ENCODE results near the gene CTSF.
A peak's percentile ranks its signal among the peaks of the same experiment; 100 is the strongest.
"Not testable (repeated sequence)": the region's sequence is repeated elsewhere in the genome, so short reads cannot be mapped to it uniquely, and the experiment has no call there.

CTSF gene

DNA sequence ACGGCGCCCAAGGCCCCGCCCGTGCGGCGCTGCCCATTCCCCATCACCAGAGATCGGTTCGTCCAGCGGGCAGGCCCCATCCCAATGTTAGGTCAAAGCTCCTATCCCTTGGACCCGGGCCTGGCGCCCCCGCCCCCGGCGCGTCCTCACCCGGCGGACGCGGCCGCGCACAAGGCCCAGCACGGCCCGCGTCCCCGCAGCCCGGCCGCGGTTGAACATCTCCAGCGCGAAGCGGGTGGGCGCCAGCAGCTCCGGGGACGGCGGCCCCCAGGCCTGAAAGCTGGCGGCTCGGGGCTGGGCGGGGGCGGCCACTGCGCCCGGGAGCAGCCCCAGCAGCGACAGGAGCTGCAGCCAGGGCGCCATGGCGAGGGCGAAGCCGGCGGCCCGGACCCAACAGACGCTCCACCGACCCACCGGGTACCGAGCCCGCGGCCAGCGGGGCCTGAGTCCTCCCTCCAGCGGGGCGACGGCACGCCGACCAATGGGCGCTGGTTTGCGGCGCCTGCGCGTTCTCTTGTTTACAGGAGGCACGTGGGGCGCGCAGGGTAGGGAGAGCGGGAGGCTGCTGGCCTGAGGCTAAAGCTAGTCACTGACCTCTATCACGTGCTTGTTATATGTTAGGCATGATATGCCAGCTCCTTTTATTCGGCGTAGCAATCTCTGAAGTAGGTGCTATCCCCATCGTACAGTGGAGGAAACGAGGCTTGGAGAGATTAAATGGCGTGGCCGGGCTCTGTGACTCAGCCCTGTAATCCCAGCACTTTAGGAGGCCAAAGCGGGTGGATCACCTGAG is at the start of gene CTSF:
CTSF (minus strand) TSS at position 483 of the 793 bp plus-strand sequence; CDS start at position 363, 120 bp downstream.
- peak; percentile 74 to 92 for DNase-seq

GRCh38 chr11:66617155-66617834 is 48.9 kb upstream of the CTSF start:
- DNase-seq, result no peak

GRCh38 chr11:66616379-66617154 is 48.2 kb upstream of the CTSF start, which contains the start of gene RBM14:
RBM14 (plus strand) TSS chr11:66616630; CDS start chr11:66616721, 91 bp downstream.
- peak; percentile 97 to 98 for DNase-seq

GRCh38 chr11:66614073-66614472 is 45.7 kb upstream of the CTSF start:
- no peak for DNase-seq

DNA sequence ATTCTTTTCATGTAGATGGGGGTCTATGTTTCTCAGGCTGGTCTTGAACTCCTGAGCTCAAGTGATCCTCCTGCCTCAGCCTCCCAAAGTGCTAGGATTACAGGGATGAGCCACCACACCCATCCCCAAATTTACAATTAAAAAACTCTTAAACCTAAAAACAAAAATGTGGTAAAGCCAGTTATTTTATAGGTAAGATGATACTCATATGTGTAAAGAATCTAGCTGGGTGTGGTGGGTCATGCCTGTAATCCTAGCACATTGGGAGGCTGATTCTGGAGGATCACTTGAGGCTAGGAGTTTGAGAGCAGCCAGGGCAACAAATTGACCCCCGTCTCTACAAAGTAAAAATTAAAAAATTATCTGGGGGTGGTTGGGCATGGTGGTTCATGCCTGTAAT is 44.1 kb upstream of the CTSF start:
- DNase-seq, result no peak

GRCh38 chr11:66609721-66610617 is 41.6 kb upstream of the CTSF start:
- DNase-seq, result no peak

DNA sequence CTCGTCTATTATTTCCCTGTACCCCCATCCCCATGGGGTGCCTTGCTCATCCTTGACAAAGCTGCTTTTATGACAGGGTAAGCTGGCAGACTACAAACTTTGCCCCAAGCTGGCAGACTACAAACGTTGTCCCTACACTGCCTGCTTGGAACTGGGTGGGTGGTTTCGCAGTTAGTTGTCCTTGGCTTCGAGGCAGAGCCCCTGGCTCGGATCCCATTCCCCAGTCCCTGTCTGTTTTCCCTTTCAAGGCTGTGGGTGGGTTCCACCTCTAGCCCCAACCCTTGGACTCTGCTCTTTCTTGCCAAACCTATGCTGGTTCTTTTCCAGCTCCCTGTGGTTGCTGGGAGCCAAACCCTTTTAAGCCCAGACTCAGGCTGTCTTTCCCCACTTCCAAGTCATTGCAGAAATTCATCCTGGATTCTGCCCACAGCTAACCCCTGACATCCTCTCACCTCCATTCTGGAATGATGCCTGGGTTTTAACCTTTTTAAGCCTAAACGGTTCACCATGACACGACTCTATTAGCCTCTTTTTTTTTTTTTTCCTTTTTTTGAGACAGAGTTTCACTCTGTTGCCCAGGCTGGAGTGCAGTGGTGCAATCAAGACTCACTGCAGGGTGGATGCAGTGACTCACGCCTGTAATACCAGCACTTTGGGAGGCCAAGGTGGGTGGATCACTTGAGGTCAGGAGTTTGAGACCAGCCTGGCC is 38.9 kb upstream of the CTSF start:
- peak in 1 of 2 donors; percentile 31 for DNase-seq

DNA sequence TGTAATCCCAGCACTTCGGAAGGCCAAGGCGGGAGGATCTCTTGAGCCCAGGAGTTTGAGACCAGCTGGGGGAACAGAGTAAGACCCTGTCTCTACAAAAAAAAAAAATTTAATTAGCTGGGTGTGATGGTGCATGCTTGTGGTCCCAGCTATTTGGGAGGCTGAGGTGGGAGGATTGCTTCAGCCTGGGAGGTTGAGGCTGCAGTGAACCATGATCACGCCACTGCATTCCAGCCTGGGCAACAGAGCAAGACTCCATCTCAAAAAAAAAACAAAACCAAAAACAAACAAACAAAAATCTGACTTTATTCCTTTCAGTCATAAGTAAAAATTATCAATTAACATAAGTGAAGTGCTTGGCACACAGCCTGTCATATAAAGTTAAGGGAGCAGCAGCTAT is 38.2 kb upstream of the CTSF start:
- not testable (repeated sequence) for DNase-seq

- DNase-seq, result no peak
Observed at GRCh38 chr11:66604155-66604554, 35.7 kb upstream of the CTSF start.

DNA sequence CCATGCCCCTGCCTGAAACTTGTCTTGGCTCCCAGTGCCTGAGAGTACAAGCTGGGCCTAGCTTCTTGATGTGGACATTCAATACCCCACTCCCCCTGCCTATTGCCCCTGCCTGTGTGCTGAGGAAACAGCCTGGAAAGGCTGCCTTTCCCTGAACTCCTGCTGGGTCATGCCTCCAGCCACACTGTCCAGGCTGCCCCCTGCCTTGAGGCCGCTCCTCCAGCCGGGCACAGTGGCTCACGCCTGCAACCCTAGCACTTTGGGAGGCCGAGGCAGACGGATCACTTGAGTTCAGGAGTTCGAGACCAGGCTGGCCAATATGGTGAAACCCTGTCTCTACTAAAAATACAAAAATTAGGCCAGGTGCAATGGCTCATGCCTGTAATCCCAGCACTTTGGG is 34.7 kb upstream of the CTSF start:
- DNase-seq, result no peak

- DNase-seq, result no peak
Observed at GRCh38 chr11:66600631-66601233, 32.3 kb upstream of the CTSF start.

- DNase-seq, result no peak
Observed at GRCh38 chr11:66600219-66600618, 31.8 kb upstream of the CTSF start.

DNA sequence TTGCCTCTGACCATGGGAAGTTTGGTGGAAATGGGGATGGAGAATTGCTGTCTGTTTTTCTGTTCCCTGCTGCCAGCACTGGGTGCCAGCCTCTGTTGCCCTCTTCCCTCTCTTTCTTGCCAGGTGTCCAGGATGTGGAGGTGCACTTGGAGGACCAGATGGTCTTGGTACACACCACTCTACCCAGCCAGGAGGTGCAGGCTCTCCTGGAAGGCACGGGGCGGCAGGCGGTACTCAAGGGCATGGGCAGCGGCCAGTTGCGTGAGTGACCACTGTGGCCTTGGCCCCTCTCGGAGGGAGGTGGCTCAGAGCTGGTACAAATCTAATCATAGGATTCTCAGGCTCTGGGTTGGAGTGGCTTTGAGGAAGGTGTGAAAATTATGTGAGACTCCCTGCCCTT is 30.6 kb upstream of the CTSF start:
- no peak for DNase-seq

- no peak for DNase-seq
Observed at GRCh38 chr11:66595245-66595904, 27.0 kb upstream of the CTSF start.

DNA sequence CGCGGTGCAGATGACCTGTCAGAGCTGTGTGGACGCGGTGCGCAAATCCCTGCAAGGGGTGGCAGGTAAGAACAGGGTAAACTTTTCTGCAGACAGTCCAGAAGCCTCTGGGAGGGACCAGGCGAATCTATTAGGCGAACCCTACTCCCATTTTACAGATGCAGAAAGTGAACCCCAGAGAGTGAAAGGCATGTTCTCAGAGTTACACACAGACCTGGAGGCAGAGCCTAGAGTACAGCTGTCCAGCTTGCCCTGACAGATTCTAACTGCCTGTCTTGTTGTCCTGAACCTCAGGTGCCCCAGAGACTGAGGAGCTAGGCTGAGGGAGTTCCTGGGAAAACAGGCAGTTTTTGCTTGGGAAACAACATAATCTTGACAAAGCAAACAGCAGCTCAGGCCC is 25.2 kb upstream of the CTSF start:
- no peak for DNase-seq

GRCh38 chr11:66593303-66593635 is 24.9 kb upstream of the CTSF start:
- no peak for DNase-seq

GRCh38 chr11:66592457-66593302 is 24.3 kb upstream of the CTSF start, which contains the start of the genes CCDC87 and CCS:
CCDC87 (minus strand) TSS chr11:66593063; CDS start chr11:66593015, 48 bp downstream.
CCS (plus strand) TSS chr11:66593185; CDS start chr11:66593262, 77 bp downstream.
- DNase-seq, result peak; percentile 91 to 93

GRCh38 chr11:66591175-66591574 is 22.8 kb upstream of the CTSF start:
- DNase-seq, result no peak

- DNase-seq, result no peak
Observed at GRCh38 chr11:66589996-66590675, 21.7 kb upstream of the CTSF start.

Measured in hippocampal formation (tissue), 2 donors.